Osteocyte (in vitro differentiated cells): ENCODE results near the gene ABCD2. TPM values are rescaled to one million over a fixed set of nuclear protein-coding genes. Genes with fewer than 3 reads are reported as not detected.
"Not testable (repeated sequence)": the region's sequence is repeated elsewhere in the genome, so short reads cannot be mapped to it uniquely, and the experiment has no call there.

Experiments
- DNase-seq: peaks from one replicate; pipeline ENCODE4 v3.0.0; 2021; ENCODE audit warnings: mixed read lengths; ENCODE audit not compliant: unreplicated experiment; ENCODE audit errors: extremely low spot score
- H3K27ac Mint-ChIP-seq: one replicate; pipeline ENCODE4 v1.8.0; 2021; ENCODE audit warnings: mild to moderate bottlenecking, mixed read lengths; ENCODE audit not compliant: unreplicated experiment
- H3K27me3 Mint-ChIP-seq: one replicate; pipeline ENCODE4 v1.8.0; 2021; ENCODE audit warnings: mixed read lengths; ENCODE audit not compliant: unreplicated experiment
- H3K36me3 Mint-ChIP-seq: one replicate; pipeline ENCODE4 v1.8.0; 2021; ENCODE audit warnings: mixed read lengths; ENCODE audit not compliant: unreplicated experiment
- H3K4me1 Mint-ChIP-seq: one replicate; pipeline ENCODE4 v1.8.0; 2021; ENCODE audit warnings: mixed read lengths; ENCODE audit not compliant: unreplicated experiment
- H3K4me3 Mint-ChIP-seq: one replicate; pipeline ENCODE4 v1.8.0; 2021; ENCODE audit warnings: mild to moderate bottlenecking, moderate library complexity, mixed read lengths; ENCODE audit not compliant: unreplicated experiment
- H3K9me3 Mint-ChIP-seq: one replicate; pipeline ENCODE4 v1.8.0; 2021; ENCODE audit warnings: mixed read lengths; ENCODE audit not compliant: unreplicated experiment
- total RNA-seq: library from RNA; stranded (reverse); gene quantifications from 2 replicates; pipeline ENCODE4 v1.2.1, GENCODE V29; 2021
- TF ChIP-seq, protein P1 (sequence below): fragments of 200-600 bp; sonication (generic); IDR thresholded peaks from 2 replicates; pipeline ENCODE4 v1.5.0; 2021; ENCODE audit warnings: antibody characterized with exemption, mild to moderate bottlenecking, moderate library complexity

ABCD2 gene
- total RNA-seq, 1 donor from 2014 or later: not detected

DNA sequence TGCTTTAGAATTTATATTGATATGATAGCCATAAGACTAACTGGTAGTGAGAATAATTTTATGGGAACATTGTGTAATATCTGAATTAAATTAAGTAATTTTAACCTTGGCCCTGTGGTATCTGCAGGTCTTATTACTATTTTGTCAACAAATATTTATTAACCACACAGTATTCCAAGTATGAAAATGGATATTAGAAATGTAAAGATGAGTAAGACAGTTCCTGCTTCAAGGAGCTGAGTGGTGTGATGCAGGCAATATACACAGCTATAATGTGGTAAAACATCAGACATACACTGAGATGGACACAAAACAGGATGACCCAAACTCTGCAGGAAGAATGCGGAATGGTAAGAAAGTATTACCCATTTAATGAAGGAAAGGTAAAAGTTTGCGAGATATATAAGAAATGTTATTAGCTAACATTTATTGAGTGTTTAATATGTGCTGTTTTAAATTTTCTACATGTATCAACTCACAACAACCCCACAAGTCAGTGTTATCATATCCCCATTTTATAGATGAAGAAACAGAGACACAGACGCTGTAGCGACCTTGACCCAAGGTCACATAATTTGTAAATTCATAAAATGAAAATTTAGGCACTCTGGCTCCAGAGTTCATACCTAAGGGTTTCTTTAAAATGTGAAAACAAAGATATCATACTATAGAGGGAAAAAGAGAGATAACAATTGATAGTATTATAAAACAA is 12.7 kb downstream of the ABCD2 start:
- H3K4me3 Mint-ChIP-seq: no peak overlapping the region
- no peaks in the 10 kb centered on the region for H3K9me3 Mint-ChIP-seq
- no peaks in the 10 kb centered on the region for H3K36me3 Mint-ChIP-seq
- H3K27ac Mint-ChIP-seq: no peak overlapping the region
- DNase-seq: no peak
- peaks cover 4% of the 10 kb centered on the region for H3K4me1 Mint-ChIP-seq
- TF ChIP-seq, protein P1, sequence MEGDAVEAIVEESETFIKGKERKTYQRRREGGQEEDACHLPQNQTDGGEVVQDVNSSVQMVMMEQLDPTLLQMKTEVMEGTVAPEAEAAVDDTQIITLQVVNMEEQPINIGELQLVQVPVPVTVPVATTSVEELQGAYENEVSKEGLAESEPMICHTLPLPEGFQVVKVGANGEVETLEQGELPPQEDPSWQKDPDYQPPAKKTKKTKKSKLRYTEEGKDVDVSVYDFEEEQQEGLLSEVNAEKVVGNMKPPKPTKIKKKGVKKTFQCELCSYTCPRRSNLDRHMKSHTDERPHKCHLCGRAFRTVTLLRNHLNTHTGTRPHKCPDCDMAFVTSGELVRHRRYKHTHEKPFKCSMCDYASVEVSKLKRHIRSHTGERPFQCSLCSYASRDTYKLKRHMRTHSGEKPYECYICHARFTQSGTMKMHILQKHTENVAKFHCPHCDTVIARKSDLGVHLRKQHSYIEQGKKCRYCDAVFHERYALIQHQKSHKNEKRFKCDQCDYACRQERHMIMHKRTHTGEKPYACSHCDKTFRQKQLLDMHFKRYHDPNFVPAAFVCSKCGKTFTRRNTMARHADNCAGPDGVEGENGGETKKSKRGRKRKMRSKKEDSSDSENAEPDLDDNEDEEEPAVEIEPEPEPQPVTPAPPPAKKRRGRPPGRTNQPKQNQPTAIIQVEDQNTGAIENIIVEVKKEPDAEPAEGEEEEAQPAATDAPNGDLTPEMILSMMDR: no peak
- peaks cover 17% of the 10 kb centered on the region for H3K27me3 Mint-ChIP-seq

DNA sequence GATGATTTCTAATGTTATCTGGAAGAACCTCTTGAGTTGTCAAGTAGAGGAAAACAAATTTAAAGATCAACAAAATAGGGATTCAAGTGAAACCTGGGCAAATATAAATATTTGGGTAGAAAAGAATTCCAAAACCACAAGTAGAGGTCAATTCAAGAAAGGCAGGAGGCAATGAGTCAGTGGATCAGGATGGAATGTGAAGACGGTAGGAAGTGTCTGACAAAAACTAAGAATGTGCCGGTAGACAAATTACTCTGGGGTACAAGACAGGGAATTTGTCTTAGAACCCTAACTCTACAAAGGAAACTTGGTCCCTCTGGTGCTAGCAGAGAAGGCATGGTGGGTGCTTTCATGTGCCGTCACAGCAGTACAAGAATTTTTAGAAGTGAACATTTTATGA is 13.6 kb downstream of the ABCD2 start:
- DNase-seq: no peak

DNA sequence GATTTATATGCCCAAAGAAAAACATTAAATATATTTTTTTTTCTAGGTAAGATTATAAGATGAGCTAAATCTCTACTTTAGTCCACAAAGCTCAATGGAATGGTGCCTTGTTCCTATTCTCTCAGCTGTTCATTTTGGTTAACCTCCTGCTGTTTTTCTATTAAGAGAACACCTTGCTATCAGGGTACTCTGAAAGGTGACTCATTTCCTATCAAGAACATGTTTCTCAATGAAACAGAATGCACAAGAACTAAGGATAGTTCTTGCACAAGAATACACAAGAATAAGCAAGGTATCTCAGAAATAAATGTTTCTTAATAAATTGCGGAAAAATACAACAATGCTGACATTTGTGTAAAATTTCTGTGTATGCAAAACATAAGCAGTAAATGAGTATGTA is 14.1 kb downstream of the ABCD2 start:
- H3K27me3 Mint-ChIP-seq: peaks cover 13% of the 10 kb centered on the region
- no peaks in the 10 kb centered on the region for H3K9me3 Mint-ChIP-seq
- no peaks in the 10 kb centered on the region for H3K36me3 Mint-ChIP-seq
- peaks cover 4% of the 10 kb centered on the region for H3K4me1 Mint-ChIP-seq
- H3K4me3 Mint-ChIP-seq: no peak overlapping the region
- no peak overlapping the region for H3K27ac Mint-ChIP-seq
- DNase-seq: no peak
- TF ChIP-seq, protein P1: no peak

More for the DNA sequence above, 13.6 kb downstream of the ABCD2 start:
- H3K36me3 Mint-ChIP-seq: no peaks in the 10 kb centered on the region
- H3K9me3 Mint-ChIP-seq: no peaks in the 10 kb centered on the region
- H3K27ac Mint-ChIP-seq: no peak overlapping the region
- no peak overlapping the region for H3K4me3 Mint-ChIP-seq
- peaks cover 17% of the 10 kb centered on the region for H3K27me3 Mint-ChIP-seq
- peaks cover 4% of the 10 kb centered on the region for H3K4me1 Mint-ChIP-seq
- TF ChIP-seq, protein P1: no peak

DNA sequence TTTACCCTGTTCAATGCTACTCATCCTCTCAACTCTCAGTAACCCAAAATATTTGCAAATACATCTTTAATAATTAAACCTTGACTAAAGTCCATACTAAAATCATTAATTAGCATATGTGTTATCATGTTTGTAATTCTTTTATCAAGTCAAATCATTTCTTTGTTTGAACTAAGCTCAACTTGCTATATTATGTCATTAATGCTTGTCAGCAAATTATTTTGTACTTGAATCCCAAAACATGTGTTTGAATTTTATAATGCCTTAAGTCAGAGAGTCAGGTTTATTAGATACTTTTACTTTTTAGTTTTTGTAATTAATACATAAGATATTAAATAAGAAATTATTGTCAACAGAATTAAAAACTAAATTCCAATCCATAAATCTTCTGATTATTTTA is 16.5 kb downstream of the ABCD2 start:
- Mint-ChIP-seq H3K27ac (no peak overlapping the region), H3K4me3 (no peak overlapping the region), H3K27me3 (peaks cover 15% of the 10 kb centered on the region), H3K36me3 (no peaks in the 10 kb centered on the region), H3K4me1 (peaks cover 4% of the 10 kb centered on the region), H3K9me3 (no peaks in the 10 kb centered on the region)
- TF ChIP-seq, protein P1: no peak
- DNase-seq: no peak

DNA sequence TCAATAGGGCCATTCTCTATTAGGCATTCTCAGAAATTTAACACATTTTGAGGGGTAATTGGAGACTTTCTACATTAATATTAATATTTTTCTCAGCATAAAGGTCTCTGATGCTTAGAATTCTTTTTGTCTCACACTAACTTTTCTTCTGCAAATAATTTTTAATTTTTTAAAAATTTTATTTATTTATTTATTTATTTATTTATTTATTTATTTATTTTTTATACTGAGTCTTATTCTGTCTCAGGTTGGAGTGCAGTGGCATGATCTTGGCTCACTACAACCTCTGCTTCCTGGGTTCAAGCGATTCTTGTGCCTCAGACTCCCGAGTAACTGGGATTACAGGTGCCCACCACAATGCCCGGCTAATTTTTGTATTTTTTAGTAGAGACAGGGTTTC is 17.7 kb downstream of the ABCD2 start:
- not testable (repeated sequence) for H3K4me3 Mint-ChIP-seq, H3K9me3 Mint-ChIP-seq, H3K4me1 Mint-ChIP-seq, H3K36me3 Mint-ChIP-seq, DNase-seq, H3K27ac Mint-ChIP-seq
- peaks cover 12% of the 10 kb centered on the region for H3K27me3 Mint-ChIP-seq
